ENCODE measurements around the gene ARHGEF17.

GRCh38 chr11:73320763-73321603, 12.9 kb downstream of the ARHGEF17 start:
- TF ChIP-seq TAF1 (IDR thresholded peaks at IDR 0.05; ENCODE audit: low read depth, low read length) (no peak), POLR2A (IDR thresholded peaks at IDR 0.05; ENCODE audit: control extremely low read depth in 1 of 2, low read depth in 2 of 2, low read length in 2 of 2) (no peak), ZNF274 (IDR thresholded peaks at IDR 0.05; ENCODE audit: borderline replicate concordance, extremely low read depth, low read length) (no peak), CTCF (IDR thresholded peaks at IDR 0.05; ENCODE audit: control extremely low read depth in 1 of 3, insufficient read depth in 1 of 3, low read depth in 1 of 3, low read length in 3 of 3) (no peak), SRF (IDR thresholded peaks at IDR 0.05; ENCODE audit: low read depth, low read length) (no peak), EZH2 (IDR thresholded peaks at IDR 0.05; ENCODE audit: low read depth, low read length, severe bottlenecking) (no peak), KDM5A (IDR thresholded peaks at IDR 0.05; ENCODE audit: low read length) (no peak), CBX5 (IDR thresholded peaks at IDR 0.05; ENCODE audit: low read depth, low read length) (no peak), NRF1 (IDR thresholded peaks at IDR 0.05; ENCODE audit: low read depth, low read length) (no peak), YY1 (IDR thresholded peaks at IDR 0.05; ENCODE audit: low read depth, low read length) (no peak)

Data from H1 (cell line).